Brain microvascular endothelial cell (primary cell): ENCODE data around the gene TP53BP1.
A peak's percentile ranks its signal among the peaks of the same experiment; 100 is the strongest.
"Not testable (repeated sequence)": the region's sequence is repeated elsewhere in the genome, so short reads cannot be mapped to it uniquely, and the experiment has no call there.

Source experiments
- DNase-seq: peaks from one replicate; pipeline ENCODE4 v3.0.0-alpha.2; 2020
- H3K27ac ChIP-seq: fragments of 250-450 bp; sonication (Bioruptor Pico); 2 replicates; pipeline ENCODE4 v1.5.1; 2020; ENCODE audit warnings: mild to moderate bottlenecking, moderate library complexity
- H3K27me3 ChIP-seq: fragments of 250-450 bp; sonication (Bioruptor Pico); replicated peaks from 2 replicates; pipeline ENCODE4 v1.5.1; 2020; ENCODE audit warnings: mild to moderate bottlenecking
- H3K36me3 ChIP-seq: fragments of 250-450 bp; sonication (Bioruptor Pico); replicated peaks from 2 replicates; pipeline ENCODE4 v1.5.1; 2020; ENCODE audit warnings: mild to moderate bottlenecking
- H3K4me3 ChIP-seq: 2 replicates; pipeline ENCODE4 v1.5.1; 2011; ENCODE audit warnings: low read depth, mild to moderate bottlenecking, control low read depth, low read length, moderate library complexity
- CTCF ChIP-seq: IDR thresholded peaks from 2 replicates; pipeline ENCODE4 v1.5.1; 2011; ENCODE audit warnings: low read depth, mild to moderate bottlenecking, moderate library complexity, low read length, control low read depth, inconsistent platforms; ENCODE audit errors: missing control alignments
- in situ Hi-C: cut with HindIII; loops from 2 replicates; pipeline ENCODE4 v1.10.0; 2017; ENCODE audit warnings: low sequenced_read_pairs, low pct_ligation_motif_present

The TP53BP1 gene, protein sequence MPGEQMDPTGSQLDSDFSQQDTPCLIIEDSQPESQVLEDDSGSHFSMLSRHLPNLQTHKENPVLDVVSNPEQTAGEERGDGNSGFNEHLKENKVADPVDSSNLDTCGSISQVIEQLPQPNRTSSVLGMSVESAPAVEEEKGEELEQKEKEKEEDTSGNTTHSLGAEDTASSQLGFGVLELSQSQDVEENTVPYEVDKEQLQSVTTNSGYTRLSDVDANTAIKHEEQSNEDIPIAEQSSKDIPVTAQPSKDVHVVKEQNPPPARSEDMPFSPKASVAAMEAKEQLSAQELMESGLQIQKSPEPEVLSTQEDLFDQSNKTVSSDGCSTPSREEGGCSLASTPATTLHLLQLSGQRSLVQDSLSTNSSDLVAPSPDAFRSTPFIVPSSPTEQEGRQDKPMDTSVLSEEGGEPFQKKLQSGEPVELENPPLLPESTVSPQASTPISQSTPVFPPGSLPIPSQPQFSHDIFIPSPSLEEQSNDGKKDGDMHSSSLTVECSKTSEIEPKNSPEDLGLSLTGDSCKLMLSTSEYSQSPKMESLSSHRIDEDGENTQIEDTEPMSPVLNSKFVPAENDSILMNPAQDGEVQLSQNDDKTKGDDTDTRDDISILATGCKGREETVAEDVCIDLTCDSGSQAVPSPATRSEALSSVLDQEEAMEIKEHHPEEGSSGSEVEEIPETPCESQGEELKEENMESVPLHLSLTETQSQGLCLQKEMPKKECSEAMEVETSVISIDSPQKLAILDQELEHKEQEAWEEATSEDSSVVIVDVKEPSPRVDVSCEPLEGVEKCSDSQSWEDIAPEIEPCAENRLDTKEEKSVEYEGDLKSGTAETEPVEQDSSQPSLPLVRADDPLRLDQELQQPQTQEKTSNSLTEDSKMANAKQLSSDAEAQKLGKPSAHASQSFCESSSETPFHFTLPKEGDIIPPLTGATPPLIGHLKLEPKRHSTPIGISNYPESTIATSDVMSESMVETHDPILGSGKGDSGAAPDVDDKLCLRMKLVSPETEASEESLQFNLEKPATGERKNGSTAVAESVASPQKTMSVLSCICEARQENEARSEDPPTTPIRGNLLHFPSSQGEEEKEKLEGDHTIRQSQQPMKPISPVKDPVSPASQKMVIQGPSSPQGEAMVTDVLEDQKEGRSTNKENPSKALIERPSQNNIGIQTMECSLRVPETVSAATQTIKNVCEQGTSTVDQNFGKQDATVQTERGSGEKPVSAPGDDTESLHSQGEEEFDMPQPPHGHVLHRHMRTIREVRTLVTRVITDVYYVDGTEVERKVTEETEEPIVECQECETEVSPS (N-terminal part only)

DNA sequence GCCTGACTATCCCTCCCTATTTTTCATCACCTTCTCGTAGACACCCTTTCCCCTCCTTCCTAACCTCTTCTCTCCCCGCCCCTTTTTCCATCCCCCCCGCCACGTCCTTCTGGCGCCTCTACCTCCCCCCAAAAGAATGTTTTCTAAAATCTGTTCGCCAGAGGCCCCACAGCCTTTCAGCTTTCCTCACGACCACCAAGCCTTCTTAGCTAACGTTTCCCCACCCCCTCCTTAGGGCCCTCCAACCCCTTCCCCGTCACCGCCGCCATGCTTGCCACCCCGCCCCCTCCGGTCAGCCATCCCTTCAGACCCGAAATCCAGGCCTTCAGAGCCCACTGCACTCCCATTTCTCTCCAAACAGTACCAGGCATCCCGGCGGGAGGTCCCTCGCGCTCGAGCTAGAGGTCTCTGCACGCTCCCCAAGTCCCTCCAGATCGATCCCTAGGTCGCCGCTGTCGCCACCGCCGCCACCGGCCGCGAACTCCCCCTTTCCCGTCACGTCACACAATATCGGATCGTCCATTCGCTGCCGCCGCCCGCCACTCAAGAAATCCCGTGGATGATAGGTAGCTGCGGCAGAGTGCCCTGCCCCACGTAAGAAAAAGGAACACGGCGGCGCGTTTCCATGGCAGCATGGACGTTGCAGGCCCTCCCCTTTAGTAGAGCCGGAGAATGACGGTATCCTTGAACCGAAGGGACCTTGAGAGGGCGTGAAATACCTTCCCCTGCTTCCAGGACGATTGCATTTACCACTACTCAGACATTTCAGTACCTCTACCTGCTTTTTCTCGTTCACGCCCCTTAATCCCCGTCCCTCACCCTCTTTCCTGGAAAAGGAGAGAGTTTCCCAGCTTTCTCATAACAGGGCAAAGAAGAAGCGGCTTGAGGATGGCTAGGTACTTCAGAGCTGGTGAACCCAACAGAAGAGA is at the start of gene TP53BP1:
Gene TP53BP1, minus strand, starts transcription at position 484 of the 929 bp plus-strand sequence. Its CDS starts 113 bp downstream, at position 371.
- peaks cover 17% of the 10 kb centered on the region for H3K36me3 ChIP-seq
- DNase-seq = peak; percentile 97
- in situ Hi-C loops = no loop called here
- H3K4me3 ChIP-seq = peak within 1 kb of the TSS; percentile 97
- H3K27ac ChIP-seq = peak within 1 kb of the TSS; percentile 90
- TF ChIP-seq CTCF = no peak
- H3K27me3 ChIP-seq = no peaks in the 10 kb centered on the region

- Histone ChIP-seq H3K36me3 (no peaks in the 10 kb centered on the region), H3K4me3 (no peak overlapping the region), H3K27me3 (no peaks in the 10 kb centered on the region), H3K27ac (no peak overlapping the region)
- in situ Hi-C loops = no loop called here
- TF ChIP-seq CTCF = no peak
- DNase-seq = no peak
Observed at GRCh38 chr15:43541785-43542184, 48.8 kb upstream of the TP53BP1 start.

GRCh38 chr15:43538091-43538490 is 45.1 kb upstream of the TP53BP1 start:
- no peak overlapping the region for H3K4me3 ChIP-seq
- no peaks in the 10 kb centered on the region for H3K27me3 ChIP-seq
- no peak for TF ChIP-seq CTCF
- H3K27ac ChIP-seq = no peak overlapping the region
- DNase-seq = no peak
- H3K36me3 ChIP-seq = no peaks in the 10 kb centered on the region
- in situ Hi-C loops = no loop called here

GRCh38 chr15:43534897-43535296 is 41.9 kb upstream of the TP53BP1 start:
- TF ChIP-seq CTCF = no peak
- H3K36me3 ChIP-seq = no peaks in the 10 kb centered on the region
- no peak overlapping the region for H3K27ac ChIP-seq
- DNase-seq = no peak
- in situ Hi-C loops = no loop called here
- H3K27me3 ChIP-seq = no peaks in the 10 kb centered on the region
- H3K4me3 ChIP-seq = no peak overlapping the region

DNA sequence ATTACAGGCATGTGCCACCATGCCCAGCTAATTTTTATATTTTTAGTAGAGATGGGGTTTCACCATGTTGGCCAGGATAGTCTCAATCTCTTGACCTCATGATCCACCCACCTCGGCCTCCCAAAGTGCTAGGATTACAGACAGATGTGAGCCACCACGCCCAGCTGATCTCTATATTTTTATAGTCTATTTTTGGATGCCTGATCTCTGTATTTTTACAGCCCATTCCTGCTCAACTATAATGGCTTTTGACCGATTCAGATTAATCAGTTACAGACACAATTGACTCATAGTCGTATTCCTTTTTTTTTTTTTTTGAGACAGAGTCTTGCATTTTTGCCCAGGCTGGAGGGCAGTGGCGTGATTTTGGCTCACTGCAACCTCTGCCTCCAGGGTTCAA is 39.9 kb upstream of the TP53BP1 start:
- DNase-seq, H3K27me3 ChIP-seq, H3K36me3 ChIP-seq, in situ Hi-C loops, H3K27ac ChIP-seq, H3K4me3 ChIP-seq: not testable (repeated sequence)
